H1 (cell line): Measurements from ENCODE around the gene SLC24A1. TPM values are rescaled to one million over a fixed set of nuclear protein-coding genes. Genes with fewer than 3 reads are reported as not detected.

Experiments
- polyA plus RNA-seq, 7 experiments: library from polyadenylated mRNA; depleted of rRNA in 3 of 7; stranded (reverse) in 5 of 7; unstranded in 2 of 7; fragments of >200 nt in 5 of 7; fragments of 200-250 nt in 2 of 7; gene quantifications; 1 replicate in 5 of 7; 2 replicates in 1 of 7; 4 replicates in 1 of 7; pipeline versions ENCODE4 v1.2.1 to v1.2.3, GENCODE V29; 2011 to 2013; ENCODE audit warnings: missing spikeins in 2 of 7, mixed read lengths in 2 of 7
- total RNA-seq: library from RNA; stranded (reverse); fragmentation: NEBNext Ultra II Directional; extraction: Animal tissue kit (Norgen Biotek cat#: 25700); gene quantifications from 2 replicates; pipeline ENCODE4 v1.2.1, GENCODE V29; 2021
- TF ChIP-seq, protein P1 (sequence below): IDR thresholded peaks from 2 replicates; pipeline ENCODE4 v1.6.1; 2011; ENCODE audit warnings: low read depth, mild to moderate bottlenecking, low read length; ENCODE audit not compliant: insufficient read depth

Gene SLC24A1
- total and polyA plus RNA-seq, 2 of the 8 experiments (the other 6 are each of a cell fraction or from before 2014, with no cell fraction given) = 4.9 to 6.6 TPM

GRCh38 chr15:65688462-65688861 lies 66.7 kb downstream of the SLC24A1 start (continued):
- TF ChIP-seq, protein P1, sequence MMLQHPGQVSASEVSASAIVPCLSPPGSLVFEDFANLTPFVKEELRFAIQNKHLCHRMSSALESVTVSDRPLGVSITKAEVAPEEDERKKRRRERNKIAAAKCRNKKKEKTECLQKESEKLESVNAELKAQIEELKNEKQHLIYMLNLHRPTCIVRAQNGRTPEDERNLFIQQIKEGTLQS = no peak
- TF ChIP-seq, all 59 proteins: peak for 0
